SK-N-SH treated with all-trans-retinoic acid at 6 μM for 48 hours (cell line): Measurements from ENCODE around the gene STMP1.

ENCODE experiments used
- ARNTL ChIP-seq: fragments of 450-650 bp; formaldehyde crosslinking; IDR thresholded peaks from 2 replicates; pipeline ENCODE4 v1.5.0; 2020; ENCODE audit warnings: low read depth, mild to moderate bottlenecking, moderate library complexity, borderline replicate concordance
- CSRNP3 ChIP-seq: fragments of 250-450 bp; sonication (Bioruptor Pico); IDR thresholded peaks from 2 replicates; pipeline ENCODE4 v1.5.1; 2021; ENCODE audit warnings: mild to moderate bottlenecking, moderate library complexity
- SNAI2 ChIP-seq: fragments of 250-450 bp; sonication (Bioruptor Pico); IDR thresholded peaks from 2 replicates; pipeline ENCODE4 v1.5.0; 2020; ENCODE audit warnings: mild to moderate bottlenecking, moderate library complexity

- TF ChIP-seq ARNTL (no peak), SNAI2 (CRISPR knock-in tag) (no peak), CSRNP3 (CRISPR knock-in tag) (no peak)
These were observed 41.9 kb upstream of the STMP1 start for GRCh38 chr7:135620447-135620846.
